HUES48 (cell line): ENCODE measurements around the gene OTULIN.

ENCODE experiments used
- H3K27ac ChIP-seq: one replicate; pipeline ENCODE4 v1.7.0; 2013; ENCODE audit warnings: low read depth, low read length, inconsistent platforms
- H3K27me3 ChIP-seq: 2 replicates; pipeline ENCODE4 v1.6.1; 2013; ENCODE audit warnings: mild to moderate bottlenecking, low read length; ENCODE audit not compliant: control insufficient read depth, insufficient read depth
- H3K36me3 ChIP-seq: 2 replicates; pipeline ENCODE4 v1.6.1; 2013; ENCODE audit warnings: low read length; ENCODE audit not compliant: control insufficient read depth, insufficient read depth
- H3K4me1 ChIP-seq: 2 replicates; pipeline ENCODE4 v1.6.1; 2013; ENCODE audit warnings: mild to moderate bottlenecking, low read length; ENCODE audit not compliant: control insufficient read depth, insufficient read depth
- H3K4me3 ChIP-seq: 2 replicates; pipeline ENCODE4 v1.5.1; 2013; ENCODE audit warnings: mild to moderate bottlenecking, low read depth, low read length
- H3K9ac ChIP-seq: 2 replicates; pipeline ENCODE4 v1.6.1; 2013; ENCODE audit warnings: mild to moderate bottlenecking, low read depth, low read length, moderate library complexity
- H3K9me3 ChIP-seq: 2 replicates; pipeline ENCODE4 v1.6.1; 2013; ENCODE audit warnings: low read length; ENCODE audit not compliant: control insufficient read depth, insufficient read depth

The OTULIN gene

GRCh38 chr5:14708551-14708950 lies 44.0 kb downstream of the OTULIN start:
- H3K27ac ChIP-seq: no peak overlapping the region
- H3K4me1 ChIP-seq: no peaks in the 10 kb centered on the region
- no peak overlapping the region for H3K4me3 ChIP-seq
- H3K36me3 ChIP-seq: peaks cover 47% of the 10 kb centered on the region
- H3K9ac ChIP-seq: no peak overlapping the region
- H3K9me3 ChIP-seq: 0 out of 2 replicates have a peak, but pooled peaks cover 4% of the 10 kb centered on the region
- no peaks in the 10 kb centered on the region for H3K27me3 ChIP-seq

- Histone ChIP-seq H3K9ac (no peak overlapping the region), H3K4me1 (no peaks in the 10 kb centered on the region), H3K27me3 (no peaks in the 10 kb centered on the region), H3K9me3 (0 out of 2 replicates have a peak, but pooled peaks cover 4% of the 10 kb centered on the region), H3K27ac (no peak overlapping the region), H3K4me3 (no peak overlapping the region), H3K36me3 (peaks cover 49% of the 10 kb centered on the region)
These were observed 45.9 kb downstream of the OTULIN start for GRCh38 chr5:14710313-14710994.

DNA sequence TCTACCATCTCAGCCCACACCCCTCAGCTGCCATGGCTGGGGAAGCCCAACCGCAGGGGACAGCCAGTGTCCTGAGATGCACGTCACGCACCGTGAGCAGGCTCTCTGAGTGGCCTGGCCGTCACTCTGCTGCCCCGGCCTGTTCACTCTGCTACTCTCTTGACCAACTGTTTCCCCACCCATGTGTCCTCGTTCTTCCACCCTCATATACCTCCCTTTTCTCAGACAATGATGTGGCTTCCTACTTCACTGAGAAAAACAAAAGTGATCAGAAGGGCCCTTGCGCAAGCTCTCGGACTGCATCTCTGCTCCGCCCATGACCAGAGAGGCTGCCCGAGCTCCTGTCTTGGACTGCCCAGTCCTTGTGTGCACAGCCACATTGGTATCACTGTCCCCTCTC lies 47.6 kb downstream of the OTULIN start:
- Histone ChIP-seq H3K4me3 (no peak overlapping the region), H3K36me3 (peaks cover 37% of the 10 kb centered on the region), H3K27ac (no peak overlapping the region), H3K27me3 (no peaks in the 10 kb centered on the region), H3K4me1 (no peaks in the 10 kb centered on the region), H3K9ac (no peak overlapping the region), H3K9me3 (0 out of 2 replicates have a peak, but pooled peaks cover 4% of the 10 kb centered on the region)

DNA sequence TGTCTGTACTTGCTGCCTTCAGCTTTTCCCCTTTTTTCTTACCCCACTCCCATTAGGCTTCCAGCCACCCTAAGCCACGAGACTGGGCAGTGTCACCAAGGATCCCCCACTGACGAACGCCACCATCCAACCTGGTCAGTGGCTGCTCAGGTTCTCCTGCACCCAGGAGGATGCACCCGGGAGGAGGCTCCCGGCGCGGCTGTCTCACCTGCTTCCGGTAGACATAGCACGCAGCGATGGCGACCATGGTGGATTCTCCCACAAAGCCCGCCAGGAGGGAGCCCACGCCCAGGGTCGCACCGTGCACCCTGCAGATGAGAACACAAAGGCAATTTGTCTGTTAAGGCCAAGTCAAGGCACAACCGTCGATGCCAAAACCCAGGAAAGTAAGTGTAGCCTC lies 48.1 kb downstream of the OTULIN start:
- Histone ChIP-seq H3K27ac (no peak overlapping the region), H3K4me3 (no peak overlapping the region), H3K9me3 (0 out of 2 replicates have a peak, but pooled peaks cover 4% of the 10 kb centered on the region), H3K36me3 (peaks cover 37% of the 10 kb centered on the region), H3K27me3 (no peaks in the 10 kb centered on the region), H3K4me1 (no peaks in the 10 kb centered on the region), H3K9ac (no peak overlapping the region)

- Histone ChIP-seq H3K4me3 (no peak overlapping the region), H3K9me3 (0 out of 2 replicates have a peak, but pooled peaks cover 4% of the 10 kb centered on the region), H3K36me3 (peaks cover 37% of the 10 kb centered on the region), H3K4me1 (no peaks in the 10 kb centered on the region), H3K27ac (no peak overlapping the region), H3K27me3 (no peaks in the 10 kb centered on the region), H3K9ac (no peak overlapping the region)
These were observed 49.2 kb downstream of the OTULIN start for GRCh38 chr5:14713476-14714390.

- no peak overlapping the region for H3K27ac ChIP-seq
- H3K9me3 ChIP-seq: 0 out of 2 replicates have a peak, but pooled peaks cover 4% of the 10 kb centered on the region
- H3K27me3 ChIP-seq: no peaks in the 10 kb centered on the region
- H3K9ac ChIP-seq: no peak overlapping the region
- no peaks in the 10 kb centered on the region for H3K4me1 ChIP-seq
- H3K36me3 ChIP-seq: peaks cover 31% of the 10 kb centered on the region
- no peak overlapping the region for H3K4me3 ChIP-seq
These were observed 50.2 kb downstream of the OTULIN start for GRCh38 chr5:14714706-14715105.

- Histone ChIP-seq H3K4me1 (no peaks in the 10 kb centered on the region), H3K4me3 (no peak overlapping the region), H3K27me3 (no peaks in the 10 kb centered on the region), H3K9ac (no peak overlapping the region), H3K36me3 (peaks cover 29% of the 10 kb centered on the region), H3K27ac (no peak overlapping the region), H3K9me3 (0 out of 2 replicates have a peak, but pooled peaks cover 4% of the 10 kb centered on the region)
These were observed 51.0 kb downstream of the OTULIN start for GRCh38 chr5:14715481-14715880.

DNA sequence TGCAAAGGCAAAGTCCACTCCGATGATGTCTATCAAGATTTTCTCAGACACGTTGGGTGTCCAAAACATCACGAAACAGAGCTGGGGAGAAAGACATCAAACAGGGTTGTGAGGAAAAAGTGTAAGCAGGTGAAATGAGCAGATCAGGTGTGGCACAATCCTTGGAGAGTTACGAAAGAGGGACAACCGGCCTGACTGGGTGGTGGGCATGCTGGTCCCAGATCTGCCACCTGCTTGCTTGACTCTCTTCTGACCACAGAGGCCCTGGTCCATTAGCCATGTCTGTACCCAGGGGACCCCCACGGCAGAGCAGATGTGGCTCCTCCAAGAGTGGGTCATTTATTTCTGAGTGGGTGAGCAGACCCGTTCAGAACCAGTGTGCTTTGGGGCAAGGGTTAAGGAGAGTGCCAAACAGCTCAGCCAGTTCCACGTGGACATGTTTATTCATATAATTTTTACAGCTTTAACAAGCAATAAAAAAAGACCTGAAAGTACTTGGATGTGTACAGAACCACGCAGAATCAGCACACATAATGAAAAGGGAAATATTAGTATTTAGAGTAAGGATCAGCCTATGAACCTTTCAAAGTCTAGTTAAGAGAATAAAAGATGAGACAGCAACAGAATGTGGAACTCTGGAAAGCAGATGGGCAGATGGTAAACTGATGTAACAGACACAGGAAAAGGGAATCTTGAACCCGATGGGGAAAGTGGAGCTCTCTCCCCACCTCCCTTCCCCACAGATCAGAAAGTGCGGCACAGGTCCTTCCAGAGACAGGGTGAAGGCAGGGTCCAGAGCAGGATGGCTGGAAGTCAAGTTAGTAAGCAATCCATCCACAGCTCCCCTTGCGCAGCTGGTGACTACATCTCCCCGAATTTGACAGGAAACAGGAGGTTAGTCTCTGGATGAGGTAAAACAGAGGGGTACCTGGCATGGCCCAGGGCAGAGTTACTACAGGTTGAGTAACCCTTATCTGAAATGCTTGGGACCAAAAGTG lies 52.5 kb downstream of the OTULIN start:
- Histone ChIP-seq H3K27me3 (no peaks in the 10 kb centered on the region), H3K36me3 (peaks cover 15% of the 10 kb centered on the region), H3K4me3 (no peak overlapping the region), H3K4me1 (no peaks in the 10 kb centered on the region), H3K27ac (no peak overlapping the region), H3K9ac (no peak overlapping the region), H3K9me3 (0 out of 2 replicates have a peak, but pooled peaks cover 4% of the 10 kb centered on the region)

DNA sequence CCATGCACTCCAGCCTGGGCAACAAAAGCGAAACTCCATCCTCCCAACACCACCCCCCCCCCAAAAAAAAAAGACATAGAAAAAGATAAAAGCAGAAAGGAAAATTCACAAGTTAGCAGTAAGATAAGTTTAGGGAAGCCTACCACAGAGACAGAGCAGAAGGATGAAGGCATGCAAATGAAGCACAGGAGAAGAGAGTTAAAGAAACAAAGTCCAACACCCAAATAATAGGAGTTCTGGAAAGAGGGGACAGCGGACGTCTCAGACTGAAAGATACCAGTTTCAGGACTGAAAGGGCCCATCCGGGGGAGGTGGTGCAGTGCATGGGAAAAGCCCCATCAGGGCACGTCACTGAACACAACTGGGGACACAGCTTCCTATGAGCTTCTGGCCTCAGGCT lies 54.3 kb downstream of the OTULIN start:
- Histone ChIP-seq H3K9ac (no peak overlapping the region), H3K27ac (no peak overlapping the region), H3K36me3 (peaks cover 2% of the 10 kb centered on the region; the same call in 1 of the 2 replicates), H3K9me3 (no peaks in the 10 kb centered on the region), H3K27me3 (no peaks in the 10 kb centered on the region), H3K4me1 (no peaks in the 10 kb centered on the region), H3K4me3 (no peak overlapping the region)

DNA sequence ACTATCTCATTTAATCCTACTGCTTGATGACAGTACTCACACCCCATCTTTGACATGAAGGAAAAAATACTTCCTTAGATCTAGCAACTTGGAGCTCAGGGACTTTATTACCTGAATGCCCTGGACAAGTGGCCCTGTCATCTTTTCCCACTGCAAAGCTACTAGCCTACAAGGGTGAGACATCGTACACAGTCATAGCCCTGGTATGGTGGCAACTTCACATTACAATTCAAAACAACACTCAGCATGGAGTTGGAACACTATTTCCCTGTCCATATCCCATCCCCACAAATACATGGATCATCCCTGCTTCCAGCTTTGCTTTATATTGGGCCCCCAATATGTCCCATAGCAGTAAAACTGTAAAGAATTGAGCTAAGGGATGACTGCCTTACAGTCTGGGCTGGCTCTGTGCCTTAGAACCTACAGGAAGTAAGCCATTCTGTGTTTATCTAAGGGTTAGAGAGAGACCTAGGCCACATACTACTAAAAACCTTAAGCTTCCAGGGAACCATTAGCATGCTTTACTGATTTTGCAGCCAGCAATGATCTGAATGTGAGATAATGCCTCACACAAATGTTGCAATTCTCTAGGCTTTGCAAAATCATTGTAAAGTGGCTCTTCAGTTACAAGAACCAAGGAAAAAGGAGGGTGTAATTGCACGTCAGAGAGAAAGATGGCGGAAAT lies 55.9 kb downstream of the OTULIN start:
- no peaks in the 10 kb centered on the region for H3K4me1 ChIP-seq
- no peaks in the 10 kb centered on the region for H3K9me3 ChIP-seq
- no peak overlapping the region for H3K27ac ChIP-seq
- no peaks in the 10 kb centered on the region for H3K36me3 ChIP-seq
- no peak overlapping the region for H3K9ac ChIP-seq
- H3K27me3 ChIP-seq: no peaks in the 10 kb centered on the region
- no peak overlapping the region for H3K4me3 ChIP-seq
